Erythroblast (primary cell): ENCODE results near the gene IFIT2.

Experiments
- GATA1 ChIP-seq: IDR thresholded peaks from 2 replicates; pipeline ENCODE4 v1.6.1; 2011; ENCODE audit warnings: low read depth, mild to moderate bottlenecking, control low read depth, low read length, moderate library complexity
- POLR2A ChIP-seq: IDR thresholded peaks from 2 replicates; pipeline ENCODE4 v1.6.1; 2011; ENCODE audit warnings: mild to moderate bottlenecking, low read length

DNA sequence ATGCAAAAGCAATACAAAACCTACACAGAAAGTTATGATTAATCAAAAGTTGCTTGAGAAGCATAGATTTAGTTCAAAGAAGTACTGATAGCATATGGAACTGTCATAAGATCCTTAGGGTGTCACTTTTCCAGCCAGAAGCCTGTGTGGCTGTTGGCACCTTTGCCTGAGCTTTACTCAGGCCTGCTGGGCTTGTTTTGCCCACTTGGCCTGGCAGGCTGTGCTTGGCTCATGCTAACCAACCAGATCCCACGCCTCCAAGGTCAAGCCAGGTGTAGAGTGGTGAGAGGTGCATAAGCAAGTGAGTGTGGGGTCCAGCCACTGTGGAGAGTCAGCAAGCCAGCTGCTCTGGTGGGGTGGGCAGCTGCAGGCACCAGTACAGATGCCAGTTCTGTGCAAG, 38.3 kb upstream of the IFIT2 start:
- TF ChIP-seq POLR2A = no peak
- no peak for TF ChIP-seq GATA1
